AG09309 (cell line): Measurements from ENCODE around the gene LARGE1.

Source experiments
- DNase-seq: peaks from one replicate; pipeline ENCODE4 v3.0.0-alpha.2; 2010; ENCODE audit warnings: low read depth
- H3K4me3 ChIP-seq: 2 replicates; pipeline ENCODE4 v1.5.1; 2011; ENCODE audit warnings: mild to moderate bottlenecking, low read depth, low read length, moderate library complexity; ENCODE audit not compliant: control insufficient read depth
- TF ChIP-seq, protein P1 (sequence below): IDR thresholded peaks from 2 replicates; pipeline ENCODE4 v1.5.1; 2011; ENCODE audit warnings: mild to moderate bottlenecking, low read depth, low read length, inconsistent platforms; ENCODE audit not compliant: insufficient read depth, control insufficient read depth; ENCODE audit errors: missing control alignments

The LARGE1 gene

DNA sequence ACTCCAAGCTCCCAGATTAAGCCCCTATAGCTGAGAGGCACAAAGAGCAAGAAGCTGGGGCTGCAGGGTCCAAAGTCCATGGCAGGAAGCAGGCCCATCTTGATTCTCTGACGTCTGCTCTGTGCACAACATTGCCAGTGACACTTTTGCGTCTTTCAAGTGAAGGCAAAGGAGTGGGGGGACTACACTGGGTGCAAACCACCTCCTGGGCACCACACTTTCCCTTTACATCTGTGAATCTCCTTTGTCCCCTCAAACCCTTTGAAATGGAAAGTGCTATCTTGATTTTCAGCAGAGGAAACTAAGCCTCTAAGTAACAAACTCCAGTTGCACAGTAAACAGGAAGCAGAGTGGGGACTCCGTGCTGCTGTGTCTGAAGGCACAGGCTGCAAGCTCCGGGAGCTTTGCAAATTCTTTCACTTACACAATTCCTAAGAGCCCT is 428.0 kb downstream of the LARGE1 start:
- no peak for DNase-seq
- H3K4me3 ChIP-seq = no peak overlapping the region
- TF ChIP-seq, protein P1, sequence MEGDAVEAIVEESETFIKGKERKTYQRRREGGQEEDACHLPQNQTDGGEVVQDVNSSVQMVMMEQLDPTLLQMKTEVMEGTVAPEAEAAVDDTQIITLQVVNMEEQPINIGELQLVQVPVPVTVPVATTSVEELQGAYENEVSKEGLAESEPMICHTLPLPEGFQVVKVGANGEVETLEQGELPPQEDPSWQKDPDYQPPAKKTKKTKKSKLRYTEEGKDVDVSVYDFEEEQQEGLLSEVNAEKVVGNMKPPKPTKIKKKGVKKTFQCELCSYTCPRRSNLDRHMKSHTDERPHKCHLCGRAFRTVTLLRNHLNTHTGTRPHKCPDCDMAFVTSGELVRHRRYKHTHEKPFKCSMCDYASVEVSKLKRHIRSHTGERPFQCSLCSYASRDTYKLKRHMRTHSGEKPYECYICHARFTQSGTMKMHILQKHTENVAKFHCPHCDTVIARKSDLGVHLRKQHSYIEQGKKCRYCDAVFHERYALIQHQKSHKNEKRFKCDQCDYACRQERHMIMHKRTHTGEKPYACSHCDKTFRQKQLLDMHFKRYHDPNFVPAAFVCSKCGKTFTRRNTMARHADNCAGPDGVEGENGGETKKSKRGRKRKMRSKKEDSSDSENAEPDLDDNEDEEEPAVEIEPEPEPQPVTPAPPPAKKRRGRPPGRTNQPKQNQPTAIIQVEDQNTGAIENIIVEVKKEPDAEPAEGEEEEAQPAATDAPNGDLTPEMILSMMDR = no peak

DNA sequence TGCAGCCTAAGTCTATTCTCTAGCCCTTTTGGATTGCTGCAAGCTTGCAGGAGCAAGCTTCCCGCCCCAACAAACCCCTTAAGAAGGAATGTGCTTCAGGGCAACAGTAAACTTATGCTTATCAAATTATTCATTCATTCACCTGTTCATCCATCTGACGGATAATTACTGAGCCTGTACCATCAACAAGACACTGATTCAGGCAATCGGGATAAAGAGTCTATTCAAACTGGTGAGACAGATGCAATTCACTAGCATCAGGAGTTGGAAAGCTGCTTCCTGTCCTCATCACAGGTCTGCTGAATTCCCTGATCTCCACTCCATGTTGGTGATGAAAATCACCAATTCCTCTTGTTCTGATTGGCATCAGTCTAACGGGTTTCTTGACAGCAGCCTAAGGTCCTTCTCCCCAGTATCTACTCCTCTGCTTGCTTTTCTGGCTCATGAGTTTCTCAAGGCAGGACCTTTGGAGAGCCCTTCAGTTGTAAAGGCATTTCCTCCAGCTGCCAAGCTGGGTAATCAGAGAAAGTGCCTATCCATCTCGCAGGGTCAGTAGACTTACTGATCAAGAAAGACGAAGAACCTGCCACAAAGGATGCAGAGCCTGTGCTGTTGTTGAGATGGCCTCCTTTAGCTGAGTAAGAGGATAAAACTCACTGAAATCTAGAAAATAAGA is 433.1 kb downstream of the LARGE1 start:
- no peak overlapping the region for H3K4me3 ChIP-seq
- TF ChIP-seq, protein P1 = no peak
- DNase-seq = no peak

DNA sequence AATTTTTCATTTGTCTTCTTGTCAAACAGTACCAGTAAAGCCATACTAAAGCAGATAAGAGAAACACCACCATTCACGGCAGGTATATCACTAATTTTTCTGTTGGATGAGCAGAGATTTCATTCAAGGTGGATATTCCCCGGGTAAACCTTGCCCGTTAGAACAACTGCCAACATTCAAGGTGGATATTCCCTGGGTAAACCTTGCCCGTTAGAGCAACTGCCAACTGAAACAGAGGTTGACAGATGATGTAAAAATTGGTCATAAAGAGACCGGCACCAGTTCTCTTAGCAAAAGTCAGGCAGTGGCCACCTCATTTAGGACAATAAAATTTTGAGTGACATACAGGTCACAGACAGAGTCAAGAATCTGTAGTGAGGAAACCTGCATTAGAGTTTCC is 438.7 kb downstream of the LARGE1 start:
- DNase-seq = no peak
- TF ChIP-seq, protein P1 = no peak
- H3K4me3 ChIP-seq = no peak overlapping the region

DNA sequence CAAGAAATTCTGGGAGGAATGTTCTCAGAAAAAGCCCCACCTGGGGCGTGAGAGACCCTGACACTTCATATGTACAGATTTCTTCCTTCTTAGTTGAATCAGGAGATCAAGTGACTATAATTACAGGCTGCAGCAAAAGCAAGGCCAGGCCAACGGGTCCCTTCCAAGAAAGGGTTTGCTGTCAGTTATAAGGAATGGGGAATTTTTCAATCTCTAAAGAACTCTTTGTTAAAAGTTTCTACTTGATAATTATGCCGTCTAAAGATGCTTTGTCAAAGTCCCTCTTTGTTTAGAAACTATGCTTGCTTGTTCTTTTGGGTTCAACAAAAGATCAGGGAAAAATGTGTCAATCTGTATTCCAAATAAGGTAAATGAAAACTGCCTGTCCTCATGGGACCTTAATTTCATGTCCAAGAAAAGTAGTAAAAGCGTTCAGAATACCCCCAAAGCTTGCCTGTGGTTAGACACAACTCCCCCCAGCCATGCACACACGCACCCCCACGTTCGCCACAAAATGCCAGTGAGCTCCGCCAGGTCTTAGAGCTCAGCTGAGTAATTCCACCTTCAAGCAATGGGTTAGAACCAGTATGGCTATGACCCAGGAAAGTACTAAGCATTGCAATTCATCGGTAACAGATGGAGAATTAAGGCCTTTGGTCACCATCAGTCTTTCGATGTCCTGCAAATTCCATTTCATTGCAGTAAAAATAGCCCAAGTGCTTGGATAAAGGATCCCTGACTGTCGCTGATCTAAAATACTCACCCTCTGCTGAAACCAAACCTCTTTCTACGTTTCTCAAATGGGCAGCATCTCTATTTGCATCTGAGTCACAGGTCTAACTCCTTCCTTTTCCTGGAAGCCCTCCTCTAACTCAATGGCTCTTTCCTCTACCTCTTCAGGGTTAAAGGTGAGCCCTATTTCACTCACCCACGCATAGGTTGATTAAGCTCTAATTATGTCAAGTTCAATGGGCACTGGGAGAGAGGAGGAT is 442.9 kb downstream of the LARGE1 start:
- TF ChIP-seq, protein P1 = no peak
- DNase-seq = no peak
- H3K4me3 ChIP-seq = no peak overlapping the region

DNA sequence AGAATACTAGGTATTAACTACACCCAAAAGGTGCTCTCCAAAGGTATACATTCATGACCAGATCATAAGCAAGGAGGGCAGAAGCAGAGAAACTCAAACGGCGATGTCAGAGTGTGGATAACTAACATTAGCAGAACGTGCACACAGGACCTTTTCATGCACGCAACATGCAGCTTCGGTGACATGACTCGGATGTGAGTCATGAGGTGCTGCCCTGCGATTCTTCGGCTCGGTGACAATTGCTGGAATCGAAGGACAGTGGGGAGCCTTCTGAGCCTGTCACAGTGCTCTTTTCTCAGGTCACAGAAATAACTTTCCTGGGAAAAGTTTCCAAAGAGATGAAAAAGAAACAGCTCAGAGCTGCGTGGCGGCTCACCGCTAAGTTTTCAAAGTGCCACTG is 443.6 kb downstream of the LARGE1 start:
- H3K4me3 ChIP-seq = no peak overlapping the region
- TF ChIP-seq, protein P1 = no peak
- no peak for DNase-seq

DNA sequence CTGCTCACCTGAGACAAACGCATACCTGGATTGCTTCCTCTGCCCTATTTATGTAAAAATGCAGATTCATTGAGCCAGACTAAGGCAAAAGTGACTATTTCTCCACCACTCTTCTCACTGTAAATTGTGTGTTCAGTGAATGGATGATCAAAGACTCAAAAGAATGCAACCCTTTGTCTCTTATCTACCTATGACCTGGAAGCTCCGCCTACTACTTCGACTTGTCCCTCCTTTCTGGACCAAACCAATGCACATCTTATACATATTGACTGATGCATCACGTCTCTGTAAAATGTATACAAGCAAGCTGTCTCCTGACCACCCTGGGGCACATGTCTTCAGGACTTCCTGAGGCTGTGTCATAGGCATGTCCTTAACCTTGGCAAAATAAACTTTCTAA is 444.1 kb downstream of the LARGE1 start:
- DNase-seq = no peak
- TF ChIP-seq, protein P1 = no peak
- H3K4me3 ChIP-seq = no peak overlapping the region
